Lower lobe of right lung (tissue), 2 donors: ENCODE data around the gene HAPLN1. TPM values are rescaled to one million over a fixed set of nuclear protein-coding genes. Genes with fewer than 3 reads are reported as not detected.

Experiments
- ATAC-seq, 2 donors: fragments of 200-7000 bp; cut with Tn5 transposase; one replicate each; pipeline ENCODE4 v1.9.1; 2020 to 2022; ENCODE audit warnings: mild to moderate bottlenecking in 2 of 2, moderate library complexity in 2 of 2
- DNase-seq: peaks from one replicate; pipeline ENCODE4 v3.0.0-alpha.2; 2020
- H3K27ac ChIP-seq: fragments of 200-600 bp; one replicate; pipeline ENCODE4 v1.8.0; 2022
- H3K27me3 ChIP-seq: fragments of 200-600 bp; one replicate; pipeline ENCODE4 v1.8.0; 2022; ENCODE audit warnings: low read depth
- H3K36me3 ChIP-seq: fragments of 200-600 bp; one replicate; pipeline ENCODE4 v1.8.0; 2022; ENCODE audit warnings: mild to moderate bottlenecking
- H3K4me1 ChIP-seq: fragments of 200-600 bp; one replicate; pipeline ENCODE4 v1.8.0; 2022
- H3K4me3 ChIP-seq: fragments of 200-600 bp; one replicate; pipeline ENCODE4 v1.8.0; 2022; ENCODE audit warnings: mild to moderate bottlenecking
- H3K9me3 ChIP-seq: fragments of 200-600 bp; one replicate; pipeline ENCODE4 v1.8.0; 2022
- intact Hi-C: fragments of 100-400 bp; cut with DNase I; formaldehyde crosslinking; loops from one replicate; pipeline ENCODE4 v1.11.0; 2022
- long read RNA-seq: library from polyadenylated mRNA; unstranded; transcript quantifications from one replicate; pipeline ENCODE4 v2.0.0, GENCODE V29; 2021
- total RNA-seq: library from RNA; stranded (reverse); fragmentation: NEBNext Ultra II Directional; extraction: Animal tissue kit (Norgen Biotek cat#: 25700); gene quantifications from one replicate; pipeline ENCODE4 v1.2.1, GENCODE V29; 2021
- TF ChIP-seq, protein P1 (sequence below): fragments of 200-600 bp; IDR thresholded peaks from one replicate; pipeline ENCODE4 v1.8.0; 2022; ENCODE audit warnings: antibody characterized with exemption, mild to moderate bottlenecking
- donor health status: DM: no; HTN: yes; CAD: no; lungs with severe emphysema.

The HAPLN1 gene
- 0.21 TPM for total RNA-seq
- long read RNA-seq: 0 reads

DNA sequence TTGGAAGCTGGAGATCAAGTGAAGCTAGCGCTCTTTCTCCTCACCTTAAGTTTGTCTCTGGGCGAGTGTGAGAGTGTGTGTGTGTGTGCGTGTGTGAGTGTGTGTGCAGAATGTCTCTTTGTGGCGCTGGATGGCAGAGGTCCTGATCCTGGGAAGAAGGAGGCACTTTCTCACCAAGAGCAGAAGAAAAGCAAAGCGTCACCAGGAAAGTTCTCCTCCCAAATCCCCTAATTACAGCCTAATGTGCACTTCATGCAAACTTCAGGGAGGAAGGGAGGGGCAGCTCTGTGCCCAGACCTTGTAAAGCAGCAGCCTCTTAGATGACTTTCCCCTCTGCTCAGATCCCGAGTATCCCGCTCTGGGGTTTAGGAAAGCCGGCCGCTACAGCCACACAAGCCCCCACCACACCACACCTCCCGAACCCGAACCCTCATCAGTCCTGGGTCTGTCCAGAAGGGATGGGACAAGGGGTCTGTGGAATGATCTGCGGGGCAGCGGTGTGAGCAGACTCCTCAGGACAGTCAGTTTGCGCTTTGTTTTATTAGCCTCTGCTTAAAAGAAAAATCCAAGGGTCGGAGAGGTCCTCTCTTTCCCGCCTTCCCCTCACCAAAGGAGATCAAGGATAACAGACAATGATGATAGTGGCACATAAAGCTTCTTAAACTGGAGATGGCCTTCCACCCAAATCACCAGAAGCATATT lies at the start of gene HAPLN1:
TSS of gene HAPLN1 (minus strand) at position 20 of the 702 bp plus-strand sequence. CDS start 47,332 bp downstream, outside the sequence.
- intact Hi-C loops: no loop called here
- H3K9me3 ChIP-seq: no peaks in the 10 kb centered on the region
- no peak within 1 kb of the TSS for H3K27ac ChIP-seq
- TF ChIP-seq, protein P1, sequence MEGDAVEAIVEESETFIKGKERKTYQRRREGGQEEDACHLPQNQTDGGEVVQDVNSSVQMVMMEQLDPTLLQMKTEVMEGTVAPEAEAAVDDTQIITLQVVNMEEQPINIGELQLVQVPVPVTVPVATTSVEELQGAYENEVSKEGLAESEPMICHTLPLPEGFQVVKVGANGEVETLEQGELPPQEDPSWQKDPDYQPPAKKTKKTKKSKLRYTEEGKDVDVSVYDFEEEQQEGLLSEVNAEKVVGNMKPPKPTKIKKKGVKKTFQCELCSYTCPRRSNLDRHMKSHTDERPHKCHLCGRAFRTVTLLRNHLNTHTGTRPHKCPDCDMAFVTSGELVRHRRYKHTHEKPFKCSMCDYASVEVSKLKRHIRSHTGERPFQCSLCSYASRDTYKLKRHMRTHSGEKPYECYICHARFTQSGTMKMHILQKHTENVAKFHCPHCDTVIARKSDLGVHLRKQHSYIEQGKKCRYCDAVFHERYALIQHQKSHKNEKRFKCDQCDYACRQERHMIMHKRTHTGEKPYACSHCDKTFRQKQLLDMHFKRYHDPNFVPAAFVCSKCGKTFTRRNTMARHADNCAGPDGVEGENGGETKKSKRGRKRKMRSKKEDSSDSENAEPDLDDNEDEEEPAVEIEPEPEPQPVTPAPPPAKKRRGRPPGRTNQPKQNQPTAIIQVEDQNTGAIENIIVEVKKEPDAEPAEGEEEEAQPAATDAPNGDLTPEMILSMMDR: no peak
- H3K27me3 ChIP-seq: peaks cover 24% of the 10 kb centered on the region
- peak within 1 kb of the TSS; percentile 55 for H3K4me3 ChIP-seq
- H3K4me1 ChIP-seq: peaks cover 9% of the 10 kb centered on the region
- no peaks in the 10 kb centered on the region for H3K36me3 ChIP-seq
- ATAC-seq (no peak), DNase-seq (no peak)

DNA sequence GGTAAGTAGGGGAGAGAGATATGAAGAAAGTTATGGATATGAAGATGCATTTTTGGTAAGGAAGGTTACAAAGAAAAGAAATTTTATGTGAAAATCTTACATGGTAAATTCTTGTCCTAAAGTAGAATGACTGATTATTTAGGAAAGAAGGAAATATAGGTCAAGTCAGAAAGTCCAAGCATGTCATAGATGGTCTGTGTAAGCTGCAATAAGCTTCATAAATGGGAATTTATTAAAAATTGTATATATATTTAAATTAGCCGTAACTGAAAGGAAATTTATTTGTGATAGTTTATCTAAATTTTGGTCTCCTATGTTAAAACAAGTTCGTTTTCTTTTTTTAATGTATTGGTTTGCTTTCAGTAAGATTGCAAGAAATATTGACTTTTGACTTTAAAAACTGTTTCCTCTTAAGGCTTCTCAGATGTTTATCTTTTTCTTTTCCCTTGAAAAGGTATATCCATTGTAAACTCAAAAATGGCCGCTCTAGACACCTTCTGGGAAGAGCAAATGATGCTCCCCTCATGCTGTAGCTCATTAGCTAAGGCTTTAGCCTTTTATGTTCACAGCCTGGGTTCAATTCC lies 46.8 kb upstream of the HAPLN1 start:
- Histone ChIP-seq H3K27me3 (no peaks in the 10 kb centered on the region), H3K36me3 (no peaks in the 10 kb centered on the region), H3K9me3 (no peaks in the 10 kb centered on the region), H3K4me3 (no peak overlapping the region), H3K4me1 (no peaks in the 10 kb centered on the region), H3K27ac (no peak overlapping the region)
- intact Hi-C loops: no loop called here
- TF ChIP-seq, protein P1: no peak
- DNase-seq: no peak
- ATAC-seq: no peak

DNA sequence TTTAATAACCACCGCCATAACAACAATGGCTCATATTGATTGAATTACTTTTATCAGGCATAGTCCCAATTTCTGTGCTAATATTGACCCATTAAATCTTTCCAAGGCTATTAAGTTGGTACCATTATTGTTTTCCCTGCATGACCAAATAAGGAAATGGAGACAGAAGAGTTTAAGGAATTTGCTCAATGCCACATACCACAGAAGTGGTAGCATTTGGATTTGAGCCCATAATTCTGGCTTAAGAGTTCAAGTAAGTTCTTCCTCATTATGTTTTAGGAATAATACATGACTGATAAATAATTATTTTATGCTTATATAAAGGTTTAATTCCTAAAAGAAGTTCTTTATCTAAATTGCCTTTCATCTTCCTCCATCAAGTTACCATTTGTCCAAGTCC lies 43.4 kb upstream of the HAPLN1 start:
- no peaks in the 10 kb centered on the region for H3K36me3 ChIP-seq
- ATAC-seq (no peak), DNase-seq (no peak)
- TF ChIP-seq, protein P1: no peak
- H3K27me3 ChIP-seq: no peaks in the 10 kb centered on the region
- no peaks in the 10 kb centered on the region for H3K4me1 ChIP-seq
- H3K9me3 ChIP-seq: no peaks in the 10 kb centered on the region
- H3K4me3 ChIP-seq: no peak overlapping the region
- no peak overlapping the region for H3K27ac ChIP-seq
- intact Hi-C loops: no loop called here

DNA sequence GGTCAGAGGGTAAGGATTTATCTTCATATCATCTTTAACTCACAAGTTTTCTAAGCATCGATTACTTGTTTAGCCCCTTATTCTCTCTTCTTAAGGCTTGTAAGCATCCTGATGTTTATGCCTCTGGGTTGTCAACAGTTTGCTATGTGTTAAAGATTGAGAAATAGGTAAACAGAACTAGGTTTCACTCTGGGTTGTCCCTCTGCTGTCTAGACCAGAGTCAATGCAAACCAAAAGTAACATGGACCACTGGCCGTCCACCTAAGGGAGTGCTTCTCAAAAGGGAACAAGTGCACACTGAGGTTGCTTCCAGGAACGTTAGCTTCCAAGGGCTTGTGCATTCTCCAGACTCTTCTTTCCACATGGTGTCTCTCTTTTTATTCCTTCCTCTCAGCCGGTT lies 39.9 kb upstream of the HAPLN1 start:
- ATAC-seq: no peak
- no peak overlapping the region for H3K4me3 ChIP-seq

DNA sequence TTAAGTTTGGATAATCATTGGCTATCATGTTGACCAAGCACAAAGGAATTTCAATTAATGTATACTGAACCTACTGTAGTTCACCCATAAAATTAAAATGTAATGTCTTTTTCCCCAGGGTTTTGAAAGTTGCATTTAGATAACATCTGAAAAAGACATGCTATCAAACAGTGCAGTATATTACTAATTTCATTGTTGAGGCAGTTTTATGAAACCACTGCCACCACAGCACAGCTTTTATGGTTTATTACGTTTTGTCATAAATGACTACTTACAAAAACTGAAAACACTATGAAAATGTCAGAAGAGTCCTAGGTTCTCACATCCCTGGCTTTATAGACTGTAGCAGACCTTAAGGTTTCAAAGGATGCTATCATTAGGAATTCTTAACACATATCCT lies 32.0 kb upstream of the HAPLN1 start:
- no peaks in the 10 kb centered on the region for H3K9me3 ChIP-seq
- no peaks in the 10 kb centered on the region for H3K36me3 ChIP-seq
- no peaks in the 10 kb centered on the region for H3K27me3 ChIP-seq
- intact Hi-C loops: no loop called here
- H3K4me1 ChIP-seq: no peaks in the 10 kb centered on the region
- TF ChIP-seq, protein P1: no peak
- DNase-seq: no peak
- no peak for ATAC-seq
- no peak overlapping the region for H3K4me3 ChIP-seq
- no peak overlapping the region for H3K27ac ChIP-seq

More for the DNA sequence above, 39.9 kb upstream of the HAPLN1 start:
- H3K36me3 ChIP-seq: no peaks in the 10 kb centered on the region
- H3K27ac ChIP-seq: no peak overlapping the region
- intact Hi-C loops: no loop called here
- no peaks in the 10 kb centered on the region for H3K9me3 ChIP-seq
- DNase-seq: no peak
- TF ChIP-seq, protein P1: no peak
- no peaks in the 10 kb centered on the region for H3K4me1 ChIP-seq
- H3K27me3 ChIP-seq: no peaks in the 10 kb centered on the region
